ENCODE measurements around the gene ZBTB40. TPM values are rescaled to one million over a fixed set of nuclear protein-coding genes. Genes with fewer than 3 reads are reported as not detected.

ZBTB40 gene
- total RNA-seq, 2 experiments from 2014 or later = 17.2 to 19.0 TPM

GRCh38 chr1:22557341-22557950, 105.8 kb downstream of the ZBTB40 start:
- DNase-seq (no peak), ATAC-seq (no peak)
- Mint-ChIP-seq H3K4me3 (no peak overlapping the region), H3K4me1 (no peaks in the 10 kb centered on the region), H3K27ac (no peak overlapping the region), H3K27me3 (peaks cover 43% of the 10 kb centered on the region), H3K36me3 (no peaks in the 10 kb centered on the region), H3K9me3 (ENCODE audit: low read depth) (no peaks in the 10 kb centered on the region)
- CTCF ChIA-PET = no interaction called here

DNA sequence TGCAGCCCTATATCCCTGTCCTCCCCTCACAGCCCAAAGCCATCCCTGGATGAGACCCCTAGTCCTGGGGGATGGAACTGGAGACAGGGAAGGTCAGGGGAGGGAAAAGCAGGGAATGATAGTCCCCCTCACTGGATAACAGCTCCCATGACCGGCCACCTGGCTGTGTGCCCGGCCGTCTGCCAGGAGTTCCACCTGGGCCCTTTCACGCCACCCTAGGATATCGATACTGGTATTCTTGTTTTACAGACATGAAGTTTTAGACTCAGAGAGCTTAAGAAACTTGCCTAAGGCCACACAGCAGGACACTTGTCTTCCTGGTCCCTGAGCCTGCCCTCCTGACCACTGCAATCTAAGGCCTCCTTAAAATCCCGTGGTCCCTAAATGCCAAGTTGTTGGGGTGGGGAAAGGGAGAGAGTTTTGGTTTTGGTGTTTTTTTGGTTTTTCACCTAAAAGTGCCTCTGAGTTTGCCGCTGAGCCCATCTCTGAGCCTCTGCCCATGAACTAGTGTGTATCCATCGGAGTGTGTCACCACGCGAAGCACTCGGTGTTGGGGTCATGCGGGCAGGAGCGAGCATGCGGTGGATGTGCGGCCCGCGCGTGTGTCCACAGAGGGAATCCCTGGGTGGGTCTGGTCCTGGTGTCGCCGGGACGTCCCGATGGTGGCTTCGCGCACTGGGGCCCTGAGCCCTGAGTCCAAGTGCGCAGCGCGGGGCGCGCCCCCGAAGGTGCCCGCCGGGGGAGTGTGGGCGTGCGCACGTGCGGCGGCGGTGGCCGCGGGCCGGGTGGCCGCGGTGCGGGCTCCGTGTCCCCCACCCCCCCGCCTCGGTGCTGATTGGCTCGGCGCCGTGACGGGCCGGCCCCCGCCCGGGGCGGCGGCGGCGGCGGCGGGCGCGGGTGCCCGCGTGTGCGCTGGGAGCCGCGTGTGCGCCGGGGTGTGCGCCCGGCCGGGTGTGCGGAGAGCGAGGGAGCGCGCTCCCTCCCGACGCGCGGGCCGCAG, 111.2 kb downstream of the ZBTB40 start, which contains the start of gene EPHA8:
Gene EPHA8 (plus strand): TSS at position 906 of the 1,000 bp plus-strand sequence. CDS start 147 bp downstream, outside the sequence.
- Mint-ChIP-seq H3K27me3 (peaks cover 41% of the 10 kb centered on the region), H3K9me3 (ENCODE audit: low read depth) (no peaks in the 10 kb centered on the region), H3K4me1 (no peaks in the 10 kb centered on the region), H3K36me3 (no peaks in the 10 kb centered on the region), H3K4me3 (no peak within 1 kb of the TSS), H3K27ac (no peak within 1 kb of the TSS)
- no peak for DNase-seq
- CTCF ChIA-PET = no interaction called here
- no peak for ATAC-seq

GRCh38 chr1:22563671-22564602, 112.3 kb downstream of the ZBTB40 start:
- Mint-ChIP-seq H3K36me3 (no peaks in the 10 kb centered on the region), H3K4me3 (no peak overlapping the region), H3K9me3 (ENCODE audit: low read depth) (no peaks in the 10 kb centered on the region), H3K27ac (no peak overlapping the region), H3K27me3 (peaks cover 38% of the 10 kb centered on the region), H3K4me1 (no peaks in the 10 kb centered on the region)
- DNase-seq (no peak), ATAC-seq (no peak)
- CTCF ChIA-PET = no interaction called here

DNA sequence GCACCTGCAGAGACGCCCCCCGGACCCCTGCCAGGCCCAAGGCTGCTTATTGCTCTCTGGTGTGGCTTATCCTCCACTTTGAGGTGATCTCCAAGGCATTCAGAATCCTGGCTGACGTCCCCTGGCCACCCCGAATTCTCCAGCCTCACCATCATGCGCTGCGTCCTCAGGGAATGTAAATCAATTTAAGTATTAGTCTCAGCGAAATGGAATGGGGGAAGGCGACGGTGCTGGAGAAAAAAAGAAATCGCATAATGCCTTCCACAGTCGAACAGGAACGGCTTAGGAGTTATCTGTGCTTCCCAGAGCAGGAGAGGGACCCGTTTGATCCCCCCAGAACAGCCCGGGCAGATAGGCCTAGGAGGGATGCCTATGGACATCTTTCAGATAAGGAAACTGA, 114.5 kb downstream of the ZBTB40 start:
- Mint-ChIP-seq H3K9me3 (ENCODE audit: low read depth) (no peaks in the 10 kb centered on the region), H3K27ac (no peak overlapping the region), H3K4me3 (no peak overlapping the region), H3K36me3 (no peaks in the 10 kb centered on the region), H3K4me1 (no peaks in the 10 kb centered on the region), H3K27me3 (peaks cover 33% of the 10 kb centered on the region)
- CTCF ChIA-PET = no interaction called here
- ATAC-seq (no peak), DNase-seq (no peak)

DNA sequence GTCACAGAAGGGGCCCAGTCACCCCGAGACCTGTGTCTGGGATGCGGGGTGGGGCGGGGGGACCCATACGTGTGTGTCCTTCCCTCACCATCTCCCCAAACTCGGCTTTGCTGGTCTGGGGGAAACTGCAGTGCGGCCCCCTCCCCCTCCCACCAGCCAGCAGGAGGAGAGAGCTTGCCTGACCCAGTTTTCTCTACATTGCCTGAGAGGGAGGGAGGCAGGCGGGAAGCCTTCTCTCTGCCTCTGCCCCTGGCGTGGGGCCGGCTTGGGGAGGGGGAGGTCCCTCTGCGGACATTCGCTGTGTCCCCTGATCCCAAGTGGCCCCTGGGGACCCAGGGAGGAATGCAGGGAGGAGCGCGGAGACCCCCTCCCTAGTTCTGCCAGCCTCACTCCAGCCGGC, 115.5 kb downstream of the ZBTB40 start:
- Mint-ChIP-seq H3K27ac (no peak overlapping the region), H3K4me3 (no peak overlapping the region), H3K27me3 (peaks cover 22% of the 10 kb centered on the region), H3K4me1 (no peaks in the 10 kb centered on the region), H3K36me3 (no peaks in the 10 kb centered on the region), H3K9me3 (ENCODE audit: low read depth) (no peaks in the 10 kb centered on the region)
- no peak for ATAC-seq
- DNase-seq = no peak
- CTCF ChIA-PET = no interaction called here

DNA sequence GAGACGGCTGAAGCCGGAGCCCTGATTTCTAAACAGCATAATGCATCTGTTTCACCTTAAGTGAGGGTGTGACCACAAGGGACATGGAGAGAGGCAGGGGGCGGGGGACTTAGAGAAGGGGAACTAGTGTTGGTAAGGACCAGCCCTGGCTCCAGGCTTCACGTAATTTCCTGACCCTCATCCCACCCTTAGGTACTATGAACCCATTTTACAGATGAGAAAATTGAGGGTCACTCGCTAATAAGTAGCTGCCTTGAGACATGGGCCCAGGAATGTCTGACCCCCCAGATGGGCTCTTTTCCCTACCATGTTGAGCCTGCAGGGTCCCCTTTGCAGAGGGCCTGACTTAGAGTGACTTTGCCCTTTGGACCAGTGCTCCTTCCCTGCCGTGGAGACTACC, 116.3 kb downstream of the ZBTB40 start:
- no peaks in the 10 kb centered on the region for H3K36me3 Mint-ChIP-seq

DNA sequence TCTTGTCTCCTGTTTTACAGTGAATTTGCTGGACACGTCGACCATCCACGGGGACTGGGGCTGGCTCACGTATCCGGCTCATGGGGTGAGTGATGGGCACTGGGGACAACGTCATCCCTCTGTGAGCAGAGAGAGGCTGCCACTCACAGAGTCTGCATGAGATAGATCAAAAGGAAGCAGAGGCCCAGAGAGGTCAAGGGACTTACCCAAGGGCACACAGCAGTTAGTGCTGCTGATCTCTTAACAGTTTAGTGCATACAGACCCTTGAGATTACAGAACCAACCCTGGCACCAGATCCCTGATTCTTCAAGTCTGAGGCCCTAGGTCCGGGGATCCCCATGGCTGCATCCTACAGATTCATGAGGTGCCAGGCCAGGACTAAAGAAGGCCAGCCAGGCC, 117.6 kb downstream of the ZBTB40 start:
- H3K27ac Mint-ChIP-seq = no peak overlapping the region

More for the DNA sequence above, 116.3 kb downstream of the ZBTB40 start:
- no peak overlapping the region for H3K4me3 Mint-ChIP-seq
- no peaks in the 10 kb centered on the region for H3K4me1 Mint-ChIP-seq
- peaks cover 14% of the 10 kb centered on the region for H3K27me3 Mint-ChIP-seq
- no peak overlapping the region for H3K27ac Mint-ChIP-seq
- CTCF ChIA-PET = no interaction called here
- ATAC-seq (no peak), DNase-seq (no peak)
- H3K9me3 Mint-ChIP-seq (ENCODE audit: low read depth) = no peaks in the 10 kb centered on the region

GRCh38 chr1:22570140-22570909, 118.7 kb downstream of the ZBTB40 start:
- DNase-seq (no peak), ATAC-seq (no peak)
- H3K4me3 Mint-ChIP-seq = no peak overlapping the region
- H3K9me3 Mint-ChIP-seq (ENCODE audit: low read depth) = no peaks in the 10 kb centered on the region
- CTCF ChIA-PET = no interaction called here
- H3K36me3 Mint-ChIP-seq = no peaks in the 10 kb centered on the region
- H3K27ac Mint-ChIP-seq = no peak overlapping the region
- no peaks in the 10 kb centered on the region for H3K27me3 Mint-ChIP-seq
- H3K4me1 Mint-ChIP-seq = no peaks in the 10 kb centered on the region

More for the DNA sequence above, 117.6 kb downstream of the ZBTB40 start:
- no peaks in the 10 kb centered on the region for H3K4me1 Mint-ChIP-seq
- H3K27me3 Mint-ChIP-seq = peaks cover 8% of the 10 kb centered on the region
- no peak overlapping the region for H3K4me3 Mint-ChIP-seq
- CTCF ChIA-PET = no interaction called here
- no peaks in the 10 kb centered on the region for H3K9me3 Mint-ChIP-seq (ENCODE audit: low read depth)
- DNase-seq (no peak), ATAC-seq (no peak)
- no peaks in the 10 kb centered on the region for H3K36me3 Mint-ChIP-seq

DNA sequence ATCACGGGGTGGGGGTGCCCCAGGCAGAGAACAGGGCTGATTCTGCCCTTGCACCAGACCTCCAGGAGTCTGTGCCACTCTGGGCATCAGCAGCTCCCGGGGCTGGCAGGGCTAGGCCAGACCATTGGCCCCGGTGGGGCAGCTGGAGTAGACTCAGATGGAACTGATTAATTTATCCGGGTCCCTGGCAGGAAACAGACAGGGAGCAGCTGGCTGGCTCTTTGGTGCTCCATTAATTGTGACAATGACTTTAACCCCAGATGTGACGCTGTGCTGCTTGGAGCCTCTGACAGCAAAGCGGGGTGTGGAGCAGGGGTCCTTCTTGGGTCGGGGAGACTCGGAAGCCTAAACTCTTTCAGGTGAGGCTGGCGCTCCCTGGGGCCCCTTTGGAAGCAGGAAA, 121.2 kb downstream of the ZBTB40 start:
- no peaks in the 10 kb centered on the region for H3K27me3 Mint-ChIP-seq
- H3K9me3 Mint-ChIP-seq (ENCODE audit: low read depth) = peaks cover 6% of the 10 kb centered on the region
- ATAC-seq (no peak), DNase-seq (no peak)
- H3K4me3 Mint-ChIP-seq = no peak overlapping the region
- no peaks in the 10 kb centered on the region for H3K4me1 Mint-ChIP-seq
- H3K27ac Mint-ChIP-seq = no peak overlapping the region
- no peaks in the 10 kb centered on the region for H3K36me3 Mint-ChIP-seq
- CTCF ChIA-PET = no interaction called here

GRCh38 chr1:22573237-22573636, 121.6 kb downstream of the ZBTB40 start:
- no peak overlapping the region for H3K4me3 Mint-ChIP-seq
- H3K27ac Mint-ChIP-seq = no peak overlapping the region
- H3K9me3 Mint-ChIP-seq (ENCODE audit: low read depth) = peaks cover 11% of the 10 kb centered on the region
- no peaks in the 10 kb centered on the region for H3K4me1 Mint-ChIP-seq
- DNase-seq (no peak), ATAC-seq (no peak)
- H3K27me3 Mint-ChIP-seq = no peaks in the 10 kb centered on the region
- CTCF ChIA-PET = no interaction called here
- H3K36me3 Mint-ChIP-seq = no peaks in the 10 kb centered on the region

- ATAC-seq = no peak
Observed at GRCh38 chr1:22575532-22576149, 124.0 kb downstream of the ZBTB40 start.

GRCh38 chr1:22576150-22576544, 124.5 kb downstream of the ZBTB40 start:
- H3K27me3 Mint-ChIP-seq = no peaks in the 10 kb centered on the region
- CTCF ChIA-PET = no interaction called here
- no peak overlapping the region for H3K4me3 Mint-ChIP-seq
- peaks cover 3% of the 10 kb centered on the region for H3K36me3 Mint-ChIP-seq
- no peak for ATAC-seq
- no peak overlapping the region for H3K27ac Mint-ChIP-seq
- H3K4me1 Mint-ChIP-seq = no peaks in the 10 kb centered on the region
- peaks cover 21% of the 10 kb centered on the region for H3K9me3 Mint-ChIP-seq (ENCODE audit: low read depth)
- no peak for DNase-seq

More at GRCh38 chr1:22575532-22576149, 124.0 kb downstream of the ZBTB40 start:
- Mint-ChIP-seq H3K9me3 (ENCODE audit: low read depth) (peaks cover 21% of the 10 kb centered on the region), H3K27me3 (no peaks in the 10 kb centered on the region), H3K4me1 (no peaks in the 10 kb centered on the region), H3K4me3 (no peak overlapping the region), H3K36me3 (peaks cover 3% of the 10 kb centered on the region), H3K27ac (no peak overlapping the region)
- CTCF ChIA-PET = no interaction called here
- no peak for DNase-seq
